ENCODE measurements around the gene SYT1.

DNA sequence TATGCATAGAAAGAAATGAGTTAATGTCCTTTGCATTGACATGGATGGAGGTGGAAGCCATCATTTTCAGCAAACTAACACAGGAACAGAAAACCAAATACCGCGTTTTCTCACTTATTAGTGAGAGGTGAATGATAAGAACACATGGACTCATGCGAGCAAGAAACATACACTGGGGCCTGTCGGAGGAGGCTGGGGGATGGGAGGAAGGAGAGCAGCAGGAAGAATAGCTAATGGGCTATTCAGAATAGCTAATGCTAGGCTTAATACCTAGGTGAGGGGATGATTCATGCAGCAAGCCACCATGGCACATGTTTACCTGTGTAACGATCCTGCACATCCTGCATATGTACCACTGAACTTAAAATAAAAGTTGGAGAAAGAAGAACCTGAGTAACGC is 29.1 kb upstream of the SYT1 start:
- TF ChIP-seq ZC3H10 (CRISPR knock-in tag; IDR thresholded peaks at IDR 0.05) (no peak), PPARA (CRISPR knock-in tag; IDR thresholded peaks at IDR 0.05; ENCODE audit: borderline replicate concordance) (no peak), ARNTL (CRISPR knock-in tag; IDR thresholded peaks at IDR 0.05; ENCODE audit: borderline replicate concordance, low read depth) (no peak)
- TF ChIP-seq, protein P1, sequence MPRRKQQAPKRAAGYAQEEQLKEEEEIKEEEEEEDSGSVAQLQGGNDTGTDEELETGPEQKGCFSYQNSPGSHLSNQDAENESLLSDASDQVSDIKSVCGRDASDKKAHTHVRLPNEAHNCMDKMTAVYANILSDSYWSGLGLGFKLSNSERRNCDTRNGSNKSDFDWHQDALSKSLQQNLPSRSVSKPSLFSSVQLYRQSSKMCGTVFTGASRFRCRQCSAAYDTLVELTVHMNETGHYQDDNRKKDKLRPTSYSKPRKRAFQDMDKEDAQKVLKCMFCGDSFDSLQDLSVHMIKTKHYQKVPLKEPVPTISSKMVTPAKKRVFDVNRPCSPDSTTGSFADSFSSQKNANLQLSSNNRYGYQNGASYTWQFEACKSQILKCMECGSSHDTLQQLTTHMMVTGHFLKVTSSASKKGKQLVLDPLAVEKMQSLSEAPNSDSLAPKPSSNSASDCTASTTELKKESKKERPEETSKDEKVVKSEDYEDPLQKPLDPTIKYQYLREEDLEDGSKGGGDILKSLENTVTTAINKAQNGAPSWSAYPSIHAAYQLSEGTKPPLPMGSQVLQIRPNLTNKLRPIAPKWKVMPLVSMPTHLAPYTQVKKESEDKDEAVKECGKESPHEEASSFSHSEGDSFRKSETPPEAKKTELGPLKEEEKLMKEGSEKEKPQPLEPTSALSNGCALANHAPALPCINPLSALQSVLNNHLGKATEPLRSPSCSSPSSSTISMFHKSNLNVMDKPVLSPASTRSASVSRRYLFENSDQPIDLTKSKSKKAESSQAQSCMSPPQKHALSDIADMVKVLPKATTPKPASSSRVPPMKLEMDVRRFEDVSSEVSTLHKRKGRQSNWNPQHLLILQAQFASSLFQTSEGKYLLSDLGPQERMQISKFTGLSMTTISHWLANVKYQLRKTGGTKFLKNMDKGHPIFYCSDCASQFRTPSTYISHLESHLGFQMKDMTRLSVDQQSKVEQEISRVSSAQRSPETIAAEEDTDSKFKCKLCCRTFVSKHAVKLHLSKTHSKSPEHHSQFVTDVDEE (CRISPR knock-in tag; IDR thresholded peaks at IDR 0.05) = no peak

Data from SK-N-SH treated with all-trans-retinoic acid at 6 μM for 48 hours (cell line).